ENCODE measurements around the gene PSMC4.
A peak's percentile ranks its signal among the peaks of the same experiment; 100 is the strongest.
"Not testable (repeated sequence)": the region's sequence is repeated elsewhere in the genome, so short reads cannot be mapped to it uniquely, and the experiment has no call there.

The PSMC4 gene

DNA sequence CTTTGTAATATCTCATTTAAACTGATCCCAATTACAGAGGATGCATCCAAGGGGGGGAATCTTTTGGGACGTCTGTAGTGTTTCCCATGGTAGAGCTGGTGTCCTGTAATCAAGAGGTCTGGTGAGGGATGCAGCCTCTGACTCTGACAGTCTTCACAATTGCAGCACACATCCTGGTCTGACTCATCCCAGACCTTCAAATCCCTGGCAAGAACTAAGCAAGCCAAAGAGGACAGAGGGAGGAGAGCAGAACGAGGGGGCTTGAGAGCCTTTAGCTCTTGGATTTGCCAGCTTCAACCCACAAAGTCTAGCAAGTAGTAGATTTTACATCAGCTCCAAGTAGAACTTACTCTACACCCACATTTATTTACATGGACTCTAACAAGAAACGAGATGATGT is 19.3 kb upstream of the PSMC4 start:
- H3K36me3 ChIP-seq (ENCODE audit: control insufficient read depth, insufficient read depth, low read length): no peaks in the 10 kb centered on the region
- no peak overlapping the region for H3K9ac ChIP-seq (ENCODE audit: low read length)
- H3K4me1 ChIP-seq (ENCODE audit: control insufficient read depth, insufficient read depth, low read length): no peaks in the 10 kb centered on the region
- no peaks in the 10 kb centered on the region for H3K27me3 ChIP-seq (ENCODE audit: control insufficient read depth, insufficient read depth, low read length)
- no peak overlapping the region for H3K4me3 ChIP-seq (ENCODE audit: low read length)
- no peak overlapping the region for H3K27ac ChIP-seq (ENCODE audit: low read depth, low read length)

GRCh38 chr19:39953915-39954314 is 17.1 kb upstream of the PSMC4 start:
- Histone ChIP-seq H3K27ac (ENCODE audit: low read depth, low read length) (no peak overlapping the region), H3K36me3 (ENCODE audit: control insufficient read depth, insufficient read depth, low read length) (no peaks in the 10 kb centered on the region), H3K27me3 (ENCODE audit: control insufficient read depth, insufficient read depth, low read length) (no peaks in the 10 kb centered on the region), H3K4me1 (ENCODE audit: control insufficient read depth, insufficient read depth, low read length) (no peaks in the 10 kb centered on the region), H3K9ac (ENCODE audit: low read length) (no peak overlapping the region), H3K4me3 (ENCODE audit: low read length) (no peak overlapping the region)

- not testable (repeated sequence) for H3K27ac ChIP-seq (ENCODE audit: low read depth, low read length); H3K9ac ChIP-seq (ENCODE audit: low read length); H3K4me1 ChIP-seq (ENCODE audit: control insufficient read depth, insufficient read depth, low read length); H3K36me3 ChIP-seq (ENCODE audit: control insufficient read depth, insufficient read depth, low read length); H3K27me3 ChIP-seq (ENCODE audit: control insufficient read depth, insufficient read depth, low read length); H3K4me3 ChIP-seq (ENCODE audit: low read length)
Observed at GRCh38 chr19:39957886-39958285, 13.1 kb upstream of the PSMC4 start.

- not testable (repeated sequence) for H3K27ac ChIP-seq (ENCODE audit: low read depth, low read length); H3K36me3 ChIP-seq (ENCODE audit: control insufficient read depth, insufficient read depth, low read length); H3K4me3 ChIP-seq (ENCODE audit: low read length); H3K27me3 ChIP-seq (ENCODE audit: control insufficient read depth, insufficient read depth, low read length); H3K4me1 ChIP-seq (ENCODE audit: control insufficient read depth, insufficient read depth, low read length); H3K9ac ChIP-seq (ENCODE audit: low read length)
Observed at GRCh38 chr19:39958942-39959341, 12.0 kb upstream of the PSMC4 start.

GRCh38 chr19:39959407-39959806 is 11.6 kb upstream of the PSMC4 start:
- not testable (repeated sequence) for H3K27ac ChIP-seq (ENCODE audit: low read depth, low read length); H3K4me3 ChIP-seq (ENCODE audit: low read length); H3K27me3 ChIP-seq (ENCODE audit: control insufficient read depth, insufficient read depth, low read length); H3K9ac ChIP-seq (ENCODE audit: low read length); H3K36me3 ChIP-seq (ENCODE audit: control insufficient read depth, insufficient read depth, low read length); H3K4me1 ChIP-seq (ENCODE audit: control insufficient read depth, insufficient read depth, low read length)

GRCh38 chr19:39963898-39964297 is 7.1 kb upstream of the PSMC4 start:
- no peaks in the 10 kb centered on the region for H3K4me1 ChIP-seq (ENCODE audit: control insufficient read depth, insufficient read depth, low read length)
- H3K36me3 ChIP-seq (ENCODE audit: control insufficient read depth, insufficient read depth, low read length): no peaks in the 10 kb centered on the region
- no peak overlapping the region for H3K4me3 ChIP-seq (ENCODE audit: low read length)
- no peak overlapping the region for H3K9ac ChIP-seq (ENCODE audit: low read length)
- H3K27ac ChIP-seq (ENCODE audit: low read depth, low read length): no peak overlapping the region
- no peaks in the 10 kb centered on the region for H3K27me3 ChIP-seq (ENCODE audit: control insufficient read depth, insufficient read depth, low read length)

- Histone ChIP-seq H3K27ac (ENCODE audit: low read depth, low read length) (no peak overlapping the region), H3K4me3 (ENCODE audit: low read length) (no peak overlapping the region), H3K27me3 (ENCODE audit: control insufficient read depth, insufficient read depth, low read length) (no peaks in the 10 kb centered on the region), H3K9ac (ENCODE audit: low read length) (no peak overlapping the region), H3K36me3 (ENCODE audit: control insufficient read depth, insufficient read depth, low read length) (no peaks in the 10 kb centered on the region), H3K4me1 (ENCODE audit: control insufficient read depth, insufficient read depth, low read length) (peaks cover 5% of the 10 kb centered on the region)
Observed at GRCh38 chr19:39966617-39967016, 4.3 kb upstream of the PSMC4 start.

GRCh38 chr19:39967561-39967960 is 3.4 kb upstream of the PSMC4 start:
- Histone ChIP-seq H3K4me3 (ENCODE audit: low read length) (no peak overlapping the region), H3K36me3 (ENCODE audit: control insufficient read depth, insufficient read depth, low read length) (no peaks in the 10 kb centered on the region), H3K27ac (ENCODE audit: low read depth, low read length) (no peak overlapping the region), H3K4me1 (ENCODE audit: control insufficient read depth, insufficient read depth, low read length) (peaks cover 11% of the 10 kb centered on the region), H3K27me3 (ENCODE audit: control insufficient read depth, insufficient read depth, low read length) (no peaks in the 10 kb centered on the region), H3K9ac (ENCODE audit: low read length) (no peak overlapping the region)

- Histone ChIP-seq H3K27me3 (ENCODE audit: control insufficient read depth, insufficient read depth, low read length) (no peaks in the 10 kb centered on the region), H3K36me3 (ENCODE audit: control insufficient read depth, insufficient read depth, low read length) (peaks cover 8% of the 10 kb centered on the region), H3K4me1 (ENCODE audit: control insufficient read depth, insufficient read depth, low read length) (peaks cover 11% of the 10 kb centered on the region), H3K27ac (ENCODE audit: low read depth, low read length) (no peak overlapping the region), H3K9ac (ENCODE audit: low read length) (no peak overlapping the region), H3K4me3 (ENCODE audit: low read length) (no peak overlapping the region)
Observed at GRCh38 chr19:39968789-39969188, 2.2 kb upstream of the PSMC4 start.

- no peak overlapping the region for H3K4me3 ChIP-seq (ENCODE audit: low read length)
- no peak overlapping the region for H3K27ac ChIP-seq (ENCODE audit: low read depth, low read length)
- H3K9ac ChIP-seq (ENCODE audit: low read length): no peak overlapping the region
Observed at GRCh38 chr19:39969266-39969665, 1.7 kb upstream of the PSMC4 start.

DNA sequence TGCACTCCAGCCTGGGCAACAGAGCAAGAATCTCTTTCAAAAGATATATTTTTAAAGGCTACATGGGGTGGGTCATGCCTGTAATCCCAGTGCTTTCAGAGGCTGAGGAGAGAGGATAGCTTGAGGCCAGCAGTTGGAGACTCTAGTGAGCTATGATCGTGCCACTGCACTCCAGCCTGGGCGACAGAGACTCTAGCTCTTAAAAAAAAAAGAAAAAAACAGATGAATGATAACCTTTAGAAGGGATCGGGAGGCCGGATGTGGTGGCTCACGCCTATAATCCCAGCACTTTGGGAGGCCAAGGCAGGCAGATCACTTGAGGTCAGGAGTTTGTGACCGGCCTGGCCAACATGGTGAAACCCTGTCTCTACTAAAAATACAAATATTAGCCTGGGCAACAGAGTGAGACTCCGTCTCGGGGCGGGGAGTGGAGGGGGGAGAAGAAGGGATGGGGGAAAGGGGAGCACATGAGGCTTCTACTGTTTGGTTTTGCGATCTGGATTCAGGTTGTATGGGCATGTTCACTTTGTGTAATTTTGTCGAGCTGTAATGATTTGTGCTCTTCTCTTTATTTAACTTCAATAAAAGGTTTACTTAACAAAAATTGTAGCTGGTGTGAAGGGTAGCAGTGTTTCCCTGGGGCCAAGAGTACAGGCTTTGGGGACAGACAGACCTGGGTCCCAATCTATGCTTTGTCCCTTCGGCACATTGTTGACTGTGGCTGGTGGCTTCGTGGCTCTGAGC is 1.1 kb upstream of the PSMC4 start:
- H3K9ac ChIP-seq (ENCODE audit: low read length): peak overlapping the region; percentile 82
- peak overlapping the region; percentile 85 for H3K27ac ChIP-seq (ENCODE audit: low read depth, low read length)
- peaks cover 11% of the 10 kb centered on the region for H3K4me1 ChIP-seq (ENCODE audit: control insufficient read depth, insufficient read depth, low read length)
- peak overlapping the region; percentile 85 for H3K4me3 ChIP-seq (ENCODE audit: low read length)
- H3K36me3 ChIP-seq (ENCODE audit: control insufficient read depth, insufficient read depth, low read length): peaks cover 16% of the 10 kb centered on the region
- no peaks in the 10 kb centered on the region for H3K27me3 ChIP-seq (ENCODE audit: control insufficient read depth, insufficient read depth, low read length)

More at GRCh38 chr19:39969266-39969665, 1.7 kb upstream of the PSMC4 start:
- peaks cover 11% of the 10 kb centered on the region for H3K36me3 ChIP-seq (ENCODE audit: control insufficient read depth, insufficient read depth, low read length)
- no peaks in the 10 kb centered on the region for H3K27me3 ChIP-seq (ENCODE audit: control insufficient read depth, insufficient read depth, low read length)
- H3K4me1 ChIP-seq (ENCODE audit: control insufficient read depth, insufficient read depth, low read length): peaks cover 11% of the 10 kb centered on the region

DNA sequence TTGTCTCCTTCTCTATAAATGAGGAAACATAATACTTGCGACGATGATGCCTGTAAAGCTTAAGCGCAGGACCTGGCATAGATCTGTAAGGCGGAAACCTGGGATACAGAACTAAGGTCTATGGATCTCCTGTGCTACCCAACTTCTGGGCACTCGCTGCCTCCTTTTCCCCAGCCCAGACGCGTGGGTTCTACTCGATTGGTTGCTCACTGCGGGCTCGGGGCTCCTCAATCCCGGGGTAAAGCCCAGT is 615 bp upstream of the PSMC4 start:
- peaks cover 20% of the 10 kb centered on the region for H3K36me3 ChIP-seq (ENCODE audit: control insufficient read depth, insufficient read depth, low read length)
- H3K9ac ChIP-seq (ENCODE audit: low read length): peak overlapping the region; percentile 82
- H3K27me3 ChIP-seq (ENCODE audit: control insufficient read depth, insufficient read depth, low read length): no peaks in the 10 kb centered on the region
- peak overlapping the region; percentile 85 for H3K4me3 ChIP-seq (ENCODE audit: low read length)
- peaks cover 11% of the 10 kb centered on the region for H3K4me1 ChIP-seq (ENCODE audit: control insufficient read depth, insufficient read depth, low read length)
- peak overlapping the region; percentile 85 for H3K27ac ChIP-seq (ENCODE audit: low read depth, low read length)

- H3K9ac ChIP-seq (ENCODE audit: low read length): peak overlapping the region; percentile 63
- H3K4me1 ChIP-seq (ENCODE audit: control insufficient read depth, insufficient read depth, low read length): peaks cover 11% of the 10 kb centered on the region
- H3K36me3 ChIP-seq (ENCODE audit: control insufficient read depth, insufficient read depth, low read length): peaks cover 22% of the 10 kb centered on the region
- peak overlapping the region; percentile 88 for H3K4me3 ChIP-seq (ENCODE audit: low read length)
- no peaks in the 10 kb centered on the region for H3K27me3 ChIP-seq (ENCODE audit: control insufficient read depth, insufficient read depth, low read length)
- peak overlapping the region; percentile 71 for H3K27ac ChIP-seq (ENCODE audit: low read depth, low read length)
Observed at GRCh38 chr19:39971380-39972035, 543 bp downstream of the PSMC4 start.
